Stromal cell of bone marrow (primary cell): ENCODE measurements around the gene NFIA.

ENCODE experiments used
- DNase-seq: peaks from one replicate; pipeline ENCODE4 v3.0.0-alpha.2; 2012; ENCODE audit warnings: low read depth

The NFIA gene

DNA sequence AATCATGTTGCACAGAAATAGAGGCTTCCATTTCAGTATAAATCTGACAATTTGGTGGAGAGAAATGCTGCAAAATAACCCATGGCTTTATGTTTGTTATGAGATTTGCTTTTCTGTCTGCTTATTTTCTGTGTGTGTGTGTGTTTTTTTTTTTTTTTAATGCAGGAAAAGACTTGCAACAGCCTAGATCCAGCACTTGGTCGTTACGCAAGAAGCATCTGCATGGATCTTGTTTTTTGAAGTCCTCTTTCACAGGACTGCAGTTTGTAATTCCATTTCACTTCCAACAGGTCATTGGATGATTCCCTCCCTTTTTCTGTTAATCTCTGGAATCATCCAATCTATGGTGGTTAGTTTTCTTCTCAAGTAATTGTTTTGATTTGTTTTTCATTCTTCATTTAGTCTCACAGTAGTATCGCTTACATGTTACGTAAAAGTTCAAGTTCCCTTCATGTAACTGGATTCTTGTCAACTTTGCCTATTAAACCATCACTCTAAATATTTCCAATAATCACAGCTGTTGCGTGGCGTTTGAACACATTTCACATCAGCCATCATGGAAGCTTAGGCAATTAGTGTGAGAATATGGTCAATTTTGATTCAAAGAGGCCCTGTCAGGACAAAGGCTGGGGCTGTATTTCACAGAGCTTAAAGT is 312.9 kb downstream of the NFIA start:
- no peak for DNase-seq

DNA sequence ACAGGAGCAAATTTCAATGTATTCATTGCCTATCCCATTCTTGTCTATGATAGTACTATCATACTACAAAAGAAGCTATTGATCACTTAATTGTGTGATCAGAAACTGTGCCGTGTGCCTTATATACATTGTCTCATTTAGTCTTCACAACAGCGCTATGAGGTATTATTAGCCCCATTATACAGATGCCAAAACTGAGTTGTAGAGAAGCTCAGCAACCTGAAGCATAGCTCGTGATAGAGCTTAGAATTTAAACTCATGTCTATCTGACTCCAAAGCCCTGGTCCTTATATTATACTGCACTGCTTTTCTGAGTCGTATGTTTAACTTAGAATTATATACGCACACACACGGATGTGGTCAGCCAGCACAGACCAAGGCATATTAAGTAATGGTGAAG is 315.1 kb downstream of the NFIA start:
- DNase-seq = no peak

GRCh38 chr1:61397935-61398334 is 315.6 kb downstream of the NFIA start:
- DNase-seq = no peak

- DNase-seq = no peak
These were observed 316.8 kb downstream of the NFIA start for GRCh38 chr1:61399199-61399598.

DNA sequence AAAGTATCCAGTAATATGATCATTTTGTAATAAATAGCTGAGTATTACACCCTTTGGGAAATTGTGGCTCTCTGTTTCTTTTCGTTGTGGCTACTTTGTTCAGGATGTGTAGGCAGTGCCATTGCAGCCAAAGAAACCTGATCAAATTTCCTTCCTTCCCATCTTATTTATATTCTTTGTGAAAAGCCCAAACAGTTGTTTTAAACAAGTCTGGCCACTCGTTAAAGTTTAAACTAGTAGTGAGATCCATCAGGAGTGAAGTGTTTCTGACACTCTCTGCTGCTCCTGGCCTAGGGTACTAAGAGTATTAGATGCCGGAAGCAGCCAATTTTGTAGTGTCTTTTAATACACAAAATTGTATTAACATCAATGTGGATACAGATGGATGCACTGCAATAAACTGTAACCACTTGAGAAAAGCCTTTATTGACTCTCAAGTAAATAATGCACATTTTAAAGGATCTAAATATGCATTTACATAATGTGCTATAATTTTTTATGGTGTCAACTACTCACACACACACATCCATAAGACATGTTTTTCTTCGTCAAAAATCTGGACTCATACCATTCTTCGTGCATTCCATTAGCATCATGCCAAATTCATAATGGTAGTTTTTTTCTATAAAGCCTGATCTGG is 317.9 kb downstream of the NFIA start:
- DNase-seq = no peak

DNA sequence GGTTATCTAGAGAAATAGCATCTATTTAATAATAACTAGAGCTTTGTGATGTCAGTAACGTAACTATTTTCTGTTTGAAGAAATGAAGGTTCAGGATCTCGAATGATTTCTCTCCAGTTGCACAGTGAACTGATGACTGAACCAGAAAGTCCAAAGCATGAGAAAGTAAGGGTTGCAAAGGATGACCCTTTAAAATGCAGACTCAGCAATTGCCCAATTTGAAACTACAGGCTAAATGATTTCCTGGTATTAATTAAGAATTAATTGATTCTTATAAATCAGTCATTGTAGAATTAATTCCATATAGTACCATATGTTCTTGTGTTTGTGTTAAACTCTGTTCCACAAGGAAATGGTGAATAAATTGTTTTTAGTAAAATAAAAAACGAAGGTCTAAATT is 318.6 kb downstream of the NFIA start:
- no peak for DNase-seq

GRCh38 chr1:61403679-61404596 is 321.6 kb downstream of the NFIA start:
- no peak for DNase-seq

- no peak for DNase-seq
These were observed 322.4 kb downstream of the NFIA start for GRCh38 chr1:61404597-61405376.

GRCh38 chr1:61406467-61406866 is 324.1 kb downstream of the NFIA start:
- no peak for DNase-seq

- no peak for DNase-seq
These were observed 330.2 kb downstream of the NFIA start for GRCh38 chr1:61412601-61413000.

DNA sequence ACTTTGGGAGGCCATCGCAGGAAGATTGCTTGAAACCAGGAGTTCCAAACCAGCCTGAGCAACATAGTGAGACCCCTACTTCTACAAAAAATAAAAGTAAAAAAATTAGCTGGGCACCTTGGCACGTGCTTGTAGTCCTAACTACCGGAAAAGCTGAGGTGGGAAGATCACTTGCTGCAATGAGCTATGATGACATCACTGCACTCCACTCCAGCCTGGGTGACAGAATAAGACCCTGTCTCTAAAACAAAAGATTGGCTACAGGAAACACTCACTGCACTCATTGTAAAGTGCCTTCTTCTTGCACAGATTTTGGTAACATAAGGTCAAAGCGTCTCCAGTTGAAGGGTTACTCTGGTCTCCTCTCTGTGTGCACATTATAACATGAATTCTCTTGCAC is 336.8 kb downstream of the NFIA start:
- DNase-seq = no peak

DNA sequence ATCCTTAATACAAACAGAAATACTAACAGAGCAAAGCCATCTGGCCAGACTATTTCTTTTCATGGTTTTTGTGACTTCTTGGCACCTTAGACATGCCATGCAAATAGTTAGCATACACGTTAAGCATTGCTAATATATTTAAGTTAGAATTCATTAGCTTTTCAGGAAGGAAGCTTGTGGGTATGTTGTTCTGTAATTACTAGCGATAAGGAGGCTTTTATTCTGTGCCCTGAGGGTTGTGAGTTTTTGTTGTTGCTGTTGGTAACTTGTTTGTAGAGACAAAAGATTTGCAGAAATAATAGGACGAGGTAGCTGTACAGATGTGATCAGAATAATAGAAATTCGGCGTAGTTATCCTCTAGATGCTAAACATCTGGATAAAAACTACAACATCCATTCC is 337.3 kb downstream of the NFIA start:
- DNase-seq = no peak

- DNase-seq = no peak
These were observed 337.9 kb downstream of the NFIA start for GRCh38 chr1:61420243-61420642.

- no peak for DNase-seq
These were observed 338.8 kb downstream of the NFIA start for GRCh38 chr1:61420909-61421835.

GRCh38 chr1:61423643-61424042 is 341.3 kb downstream of the NFIA start:
- no peak for DNase-seq

- DNase-seq = no peak
These were observed 342.0 kb downstream of the NFIA start for GRCh38 chr1:61424382-61424781.

GRCh38 chr1:61425040-61425439 is 342.7 kb downstream of the NFIA start:
- no peak for DNase-seq

GRCh38 chr1:61426254-61426653 is 343.9 kb downstream of the NFIA start:
- DNase-seq = no peak

DNA sequence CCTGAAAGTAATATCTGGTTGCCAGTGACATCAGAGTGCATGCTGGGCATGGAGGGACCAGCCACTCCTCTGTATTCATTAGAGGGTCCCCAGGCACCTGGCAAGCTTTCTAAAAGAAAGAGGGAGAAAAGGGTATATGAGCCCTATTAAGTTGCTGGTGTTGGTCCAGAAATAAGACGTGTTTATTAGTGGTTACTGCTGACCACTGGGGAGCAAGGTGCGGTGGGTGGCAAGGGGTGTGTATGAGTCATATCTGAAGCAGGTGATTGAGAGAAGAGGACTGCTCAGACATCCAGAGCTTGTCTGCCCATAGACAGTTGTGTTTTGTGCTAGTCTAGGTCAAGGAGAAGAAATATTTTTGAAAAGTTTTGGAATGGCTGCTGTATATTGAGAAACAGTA is 344.5 kb downstream of the NFIA start:
- no peak for DNase-seq

DNA sequence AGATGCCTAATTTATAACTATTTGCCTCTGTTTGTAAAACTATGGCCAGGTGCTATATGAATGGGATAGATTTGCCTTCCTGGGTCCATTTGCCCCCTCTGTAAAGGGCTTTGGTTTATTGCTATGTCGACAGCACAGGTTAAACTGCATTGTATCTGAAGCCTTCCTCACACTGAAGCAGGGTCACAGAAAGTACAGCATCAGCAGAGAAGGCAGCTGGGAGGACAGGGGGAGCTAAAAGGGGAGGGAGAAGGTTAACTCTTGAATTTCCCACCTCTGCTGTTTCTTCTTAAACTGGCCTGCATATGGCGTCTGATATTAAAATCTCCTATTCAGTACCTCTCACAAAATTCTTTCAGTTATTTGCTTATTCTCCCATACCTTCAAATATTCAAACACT is 345.1 kb downstream of the NFIA start:
- DNase-seq = no peak

- DNase-seq = no peak
These were observed 345.8 kb downstream of the NFIA start for GRCh38 chr1:61428146-61428545.
